Neural progenitor cell (in vitro differentiated cells): Measurements from ENCODE around the gene DNER. TPM values are rescaled to one million over a fixed set of nuclear protein-coding genes. Genes with fewer than 3 reads are reported as not detected.

Experiments used
- DNase-seq: peaks from one replicate; pipeline ENCODE4 v3.0.0-alpha.2; 2016; ENCODE audit warnings: low spot score
- H2AFZ ChIP-seq: fragments of 200-600 bp; sonication (generic); replicated peaks from 2 replicates; pipeline ENCODE4 v1.6.1; 2016; ENCODE audit warnings: antibody characterized with exemption
- H3F3A ChIP-seq: fragments of 200-600 bp; sonication (generic); 2 replicates; pipeline ENCODE4 v1.6.1; 2016; ENCODE audit warnings: antibody characterized with exemption, low read depth
- H3K27ac ChIP-seq: fragments of 200-600 bp; sonication (generic); 2 replicates; pipeline ENCODE4 v1.5.1; 2016; ENCODE audit warnings: mild to moderate bottlenecking
- H3K27me3 ChIP-seq: fragments of 200-600 bp; sonication (generic); 2 replicates; pipeline ENCODE4 v1.6.1; 2016; ENCODE audit warnings: mild to moderate bottlenecking, moderate library complexity
- H3K36me3 ChIP-seq: fragments of 200-600 bp; sonication (generic); 2 replicates; pipeline ENCODE4 v1.5.1; 2016
- H3K4me1 ChIP-seq: fragments of 200-600 bp; sonication (generic); 2 replicates; pipeline ENCODE4 v1.6.1; 2016; ENCODE audit warnings: mixed run types
- H3K4me2 ChIP-seq: fragments of 200-600 bp; sonication (generic); 2 replicates; pipeline ENCODE4 v1.6.1; 2016
- H3K4me3 ChIP-seq: fragments of 200-600 bp; sonication (generic); 2 replicates; pipeline ENCODE4 v1.5.1; 2016
- H3K79me2 ChIP-seq: fragments of 200-600 bp; sonication (generic); 2 replicates; pipeline ENCODE4 v1.6.1; 2016; ENCODE audit warnings: low read depth
- H3K9ac ChIP-seq: fragments of 200-600 bp; sonication (generic); 2 replicates; pipeline ENCODE4 v1.6.1; 2016
- H3K9me3 ChIP-seq: fragments of 200-600 bp; sonication (generic); 2 replicates; pipeline ENCODE4 v1.5.1; 2016; ENCODE audit warnings: low read depth
- H4K20me1 ChIP-seq: fragments of 200-600 bp; sonication (generic); 2 replicates; pipeline ENCODE4 v1.6.1; 2016; ENCODE audit warnings: low read depth
- H3K27ac Mint-ChIP-seq: 3 replicates; pipeline ENCODE4 v1.8.0; 2021; ENCODE audit warnings: mixed read lengths
- H3K27me3 Mint-ChIP-seq: 2 replicates; pipeline ENCODE4 v1.8.0; 2022; ENCODE audit warnings: low read depth, mild to moderate bottlenecking, inconsistent platforms, moderate library complexity, mixed read lengths; ENCODE audit not compliant: insufficient read depth
- H3K36me3 Mint-ChIP-seq: 3 replicates; pipeline ENCODE4 v1.8.0; 2021; ENCODE audit warnings: mixed read lengths
- H3K4me1 Mint-ChIP-seq: 3 replicates; pipeline ENCODE4 v1.8.0; 2021; ENCODE audit warnings: mixed read lengths
- H3K4me3 Mint-ChIP-seq: 3 replicates; pipeline ENCODE4 v1.8.0; 2021; ENCODE audit warnings: mild to moderate bottlenecking, moderate library complexity, mixed read lengths
- H3K9me3 Mint-ChIP-seq: 3 replicates; pipeline ENCODE4 v1.8.0; 2020; ENCODE audit warnings: mixed read lengths
- EZH2 ChIP-seq: fragments of 200-600 bp; sonication (generic); IDR thresholded peaks from 2 replicates; pipeline ENCODE4 v1.6.1; 2017; ENCODE audit warnings: antibody characterized with exemption, mild to moderate bottlenecking, moderate library complexity
- EZH2phosphoT487 ChIP-seq: fragments of 200-600 bp; sonication (generic); IDR thresholded peaks from 2 replicates; pipeline ENCODE4 v1.6.1; 2017; ENCODE audit warnings: antibody characterized with exemption
- total RNA-seq: library from RNA; depleted of rRNA; stranded (reverse); fragments of >200 nt; gene quantifications from 2 replicates; pipeline ENCODE4 v1.2.3, GENCODE V29; 2015; ENCODE audit warnings: low replicate concordance
- TF ChIP-seq, protein P1 (sequence below): fragments of 200-600 bp; sonication (generic); IDR thresholded peaks from 2 replicates; pipeline ENCODE4 v1.5.1; 2017; ENCODE audit warnings: antibody characterized with exemption, mild to moderate bottlenecking

The DNER gene
- total RNA-seq, 1 donor from 2014 or later, result 0.97 TPM

DNA sequence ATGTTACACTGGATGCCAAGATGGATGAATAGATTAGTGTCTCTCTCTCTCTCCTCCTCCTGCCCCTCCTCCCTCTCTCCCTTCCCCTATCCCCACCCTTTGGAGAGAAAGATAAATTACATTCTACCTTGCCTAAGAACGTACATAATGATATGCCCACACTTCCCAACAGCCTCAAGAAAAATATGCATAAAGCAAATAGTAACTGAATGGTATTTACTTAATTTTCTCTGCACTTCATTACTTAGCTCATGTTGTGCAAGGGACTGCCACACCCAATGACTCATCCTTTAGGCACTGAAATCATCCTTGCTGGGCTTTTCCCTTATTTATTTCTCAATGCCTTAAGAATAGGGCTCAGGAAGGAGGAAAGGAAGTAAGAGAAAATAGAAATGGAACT lies 306.0 kb downstream of the DNER start:
- H3K9ac ChIP-seq, result no peak overlapping the region

DNA sequence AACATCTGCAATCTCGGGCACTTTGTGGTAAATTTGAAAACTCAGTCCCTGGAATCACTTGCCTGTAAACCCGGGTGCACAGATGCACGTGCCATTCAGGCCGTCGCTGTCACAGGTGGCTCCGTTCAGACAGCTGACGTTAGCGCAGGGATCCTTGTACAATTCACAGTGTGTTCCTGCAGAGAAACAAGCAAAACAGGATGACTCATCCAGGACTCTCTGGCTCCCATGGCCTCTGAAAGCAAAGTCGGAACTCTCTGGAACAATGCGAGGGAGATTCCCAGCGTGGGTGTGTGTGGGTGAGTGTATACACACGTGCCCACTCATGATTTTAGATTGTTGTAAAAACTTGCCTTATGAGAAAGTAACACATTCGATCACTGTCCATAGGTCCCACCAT lies 307.2 kb downstream of the DNER start:
- H3K4me1 ChIP-seq, result no peaks in the 10 kb centered on the region
- no peak overlapping the region for H3K9ac ChIP-seq
- no peaks in the 10 kb centered on the region for H3F3A ChIP-seq
- H2AFZ ChIP-seq, result no peak overlapping the region
- H3K36me3 ChIP-seq, result no peaks in the 10 kb centered on the region
- H3K27me3 ChIP-seq, result no peaks in the 10 kb centered on the region
- H3K4me2 ChIP-seq, result no peak overlapping the region
- no peak overlapping the region for H3K4me3 ChIP-seq
- Mint-ChIP-seq H3K27me3 (no peaks in the 10 kb centered on the region), H3K9me3 (no peaks in the 10 kb centered on the region), H3K4me1 (peaks cover 19% of the 10 kb centered on the region), H3K4me3 (no peak overlapping the region), H3K27ac (no peak overlapping the region), H3K36me3 (no peaks in the 10 kb centered on the region)
- TF ChIP-seq EZH2phosphoT487 (no peak), EZH2 (no peak)
- TF ChIP-seq, protein P1, sequence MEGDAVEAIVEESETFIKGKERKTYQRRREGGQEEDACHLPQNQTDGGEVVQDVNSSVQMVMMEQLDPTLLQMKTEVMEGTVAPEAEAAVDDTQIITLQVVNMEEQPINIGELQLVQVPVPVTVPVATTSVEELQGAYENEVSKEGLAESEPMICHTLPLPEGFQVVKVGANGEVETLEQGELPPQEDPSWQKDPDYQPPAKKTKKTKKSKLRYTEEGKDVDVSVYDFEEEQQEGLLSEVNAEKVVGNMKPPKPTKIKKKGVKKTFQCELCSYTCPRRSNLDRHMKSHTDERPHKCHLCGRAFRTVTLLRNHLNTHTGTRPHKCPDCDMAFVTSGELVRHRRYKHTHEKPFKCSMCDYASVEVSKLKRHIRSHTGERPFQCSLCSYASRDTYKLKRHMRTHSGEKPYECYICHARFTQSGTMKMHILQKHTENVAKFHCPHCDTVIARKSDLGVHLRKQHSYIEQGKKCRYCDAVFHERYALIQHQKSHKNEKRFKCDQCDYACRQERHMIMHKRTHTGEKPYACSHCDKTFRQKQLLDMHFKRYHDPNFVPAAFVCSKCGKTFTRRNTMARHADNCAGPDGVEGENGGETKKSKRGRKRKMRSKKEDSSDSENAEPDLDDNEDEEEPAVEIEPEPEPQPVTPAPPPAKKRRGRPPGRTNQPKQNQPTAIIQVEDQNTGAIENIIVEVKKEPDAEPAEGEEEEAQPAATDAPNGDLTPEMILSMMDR, result no peak
- H3K79me2 ChIP-seq, result no peaks in the 10 kb centered on the region
- DNase-seq, result peak; percentile 6
- no peaks in the 10 kb centered on the region for H3K9me3 ChIP-seq
- H3K27ac ChIP-seq, result no peak overlapping the region
- H4K20me1 ChIP-seq, result no peaks in the 10 kb centered on the region

More for the DNA sequence above, 306.0 kb downstream of the DNER start:
- Histone ChIP-seq H3F3A (no peaks in the 10 kb centered on the region), H3K9me3 (no peaks in the 10 kb centered on the region), H3K4me2 (no peak overlapping the region), H3K4me3 (no peak overlapping the region), H3K36me3 (no peaks in the 10 kb centered on the region), H3K4me1 (no peaks in the 10 kb centered on the region), H3K79me2 (no peaks in the 10 kb centered on the region), H3K27ac (no peak overlapping the region), H2AFZ (no peak overlapping the region), H4K20me1 (no peaks in the 10 kb centered on the region), H3K27me3 (no peaks in the 10 kb centered on the region)
- no peaks in the 10 kb centered on the region for H3K36me3 Mint-ChIP-seq
- TF ChIP-seq EZH2, result no peak
- DNase-seq, result no peak
- no peak overlapping the region for H3K27ac Mint-ChIP-seq
- no peaks in the 10 kb centered on the region for H3K9me3 Mint-ChIP-seq
- H3K4me1 Mint-ChIP-seq, result peaks cover 19% of the 10 kb centered on the region
- H3K4me3 Mint-ChIP-seq, result no peak overlapping the region
- H3K27me3 Mint-ChIP-seq, result no peaks in the 10 kb centered on the region

DNA sequence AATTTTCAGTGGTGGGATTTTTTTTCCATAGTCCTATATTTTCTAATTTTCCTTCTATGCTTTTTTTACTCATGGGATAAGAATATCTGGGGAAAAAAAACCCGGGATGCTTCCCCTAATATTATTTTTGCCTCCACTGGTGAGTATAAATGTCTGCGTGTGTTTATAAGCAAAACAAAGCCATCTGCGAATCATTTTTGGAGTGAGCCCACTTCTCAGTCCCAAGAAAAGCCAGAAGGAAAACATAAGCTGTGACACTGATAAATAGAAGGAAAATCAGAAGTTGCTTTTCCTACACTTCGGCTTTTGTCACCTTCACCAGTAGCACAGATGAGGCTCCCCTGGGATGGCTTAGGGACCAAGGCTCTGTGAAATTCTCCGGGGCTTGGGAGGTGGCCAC lies 308.6 kb downstream of the DNER start:
- Histone ChIP-seq H3F3A (no peaks in the 10 kb centered on the region), H3K9me3 (no peaks in the 10 kb centered on the region), H3K27me3 (no peaks in the 10 kb centered on the region), H3K4me2 (no peak overlapping the region), H2AFZ (no peak overlapping the region), H3K36me3 (no peaks in the 10 kb centered on the region), H3K4me1 (no peaks in the 10 kb centered on the region), H3K79me2 (no peaks in the 10 kb centered on the region), H3K27ac (no peak overlapping the region), H3K4me3 (no peak overlapping the region), H3K9ac (no peak overlapping the region), H4K20me1 (no peaks in the 10 kb centered on the region)
- H3K27me3 Mint-ChIP-seq, result no peaks in the 10 kb centered on the region
- H3K4me3 Mint-ChIP-seq, result no peak overlapping the region
- H3K27ac Mint-ChIP-seq, result no peak overlapping the region
- no peak for DNase-seq
- peaks cover 19% of the 10 kb centered on the region for H3K4me1 Mint-ChIP-seq
- no peaks in the 10 kb centered on the region for H3K36me3 Mint-ChIP-seq
- no peak for TF ChIP-seq EZH2phosphoT487
- no peak for TF ChIP-seq EZH2
- TF ChIP-seq, protein P1, result no peak
- no peaks in the 10 kb centered on the region for H3K9me3 Mint-ChIP-seq

DNA sequence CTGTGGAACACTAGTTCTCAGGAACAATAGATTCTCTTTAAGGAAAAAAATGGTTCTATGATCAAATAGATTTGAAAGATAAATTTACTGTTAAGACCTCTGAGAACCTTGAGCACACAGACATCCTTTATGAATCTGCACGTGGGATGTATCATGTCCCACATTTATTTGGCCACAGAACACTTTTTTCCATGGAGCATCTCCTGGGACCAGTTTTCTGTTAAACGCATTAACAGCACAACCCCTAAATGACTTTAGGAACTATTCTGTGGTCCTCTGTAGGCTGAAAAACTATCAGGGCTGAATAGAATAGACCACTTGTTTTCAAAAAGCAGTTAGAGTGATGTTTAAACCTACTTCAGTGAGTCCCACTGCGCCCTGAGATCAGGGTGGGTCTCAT lies 311.1 kb downstream of the DNER start:
- Histone ChIP-seq H3F3A (no peaks in the 10 kb centered on the region), H3K4me1 (no peaks in the 10 kb centered on the region), H3K9me3 (no peaks in the 10 kb centered on the region), H4K20me1 (no peaks in the 10 kb centered on the region), H3K27me3 (no peaks in the 10 kb centered on the region), H3K4me2 (no peak overlapping the region), H3K36me3 (no peaks in the 10 kb centered on the region), H3K4me3 (no peak overlapping the region), H2AFZ (no peak overlapping the region), H3K27ac (no peak overlapping the region), H3K79me2 (no peaks in the 10 kb centered on the region), H3K9ac (no peak overlapping the region)
- DNase-seq, result no peak
- peaks cover 9% of the 10 kb centered on the region for H3K4me1 Mint-ChIP-seq
- H3K9me3 Mint-ChIP-seq, result no peaks in the 10 kb centered on the region
- TF ChIP-seq EZH2 (no peak), EZH2phosphoT487 (no peak)
- TF ChIP-seq, protein P1, result no peak
- H3K27me3 Mint-ChIP-seq, result no peaks in the 10 kb centered on the region
- no peak overlapping the region for H3K4me3 Mint-ChIP-seq
- H3K27ac Mint-ChIP-seq, result peak overlapping the region; percentile 7
- H3K36me3 Mint-ChIP-seq, result no peaks in the 10 kb centered on the region
